IPS-20b (cell line): ENCODE measurements around the gene BCL2.
"Not testable (repeated sequence)": the region's sequence is repeated elsewhere in the genome, so short reads cannot be mapped to it uniquely, and the experiment has no call there.

Source experiments
- H3K27ac ChIP-seq: one replicate; pipeline ENCODE4 v1.5.1; 2013; ENCODE audit warnings: low read length
- H3K27me3 ChIP-seq: 2 replicates; pipeline ENCODE4 v1.6.1; 2013; ENCODE audit warnings: mild to moderate bottlenecking, low read length, inconsistent platforms; ENCODE audit not compliant: insufficient read depth
- H3K36me3 ChIP-seq: 2 replicates; pipeline ENCODE4 v1.6.1; 2013; ENCODE audit warnings: low read depth, mild to moderate bottlenecking, inconsistent platforms, low read length, moderate library complexity; ENCODE audit not compliant: insufficient read depth
- H3K4me1 ChIP-seq: 2 replicates; pipeline ENCODE4 v1.6.1; 2013; ENCODE audit warnings: mild to moderate bottlenecking, control low read depth, inconsistent platforms, low read length, moderate library complexity; ENCODE audit not compliant: insufficient read depth
- H3K4me3 ChIP-seq: 2 replicates; pipeline ENCODE4 v1.5.1; 2013; ENCODE audit warnings: mild to moderate bottlenecking, low read length, inconsistent platforms
- H3K9ac ChIP-seq: 2 replicates; pipeline ENCODE4 v1.6.1; 2013; ENCODE audit warnings: low read depth, mild to moderate bottlenecking, inconsistent platforms, low read length, moderate library complexity
- H3K9me3 ChIP-seq: 2 replicates; pipeline ENCODE4 v1.6.1; 2013; ENCODE audit warnings: mild to moderate bottlenecking, low read depth, low read length, inconsistent platforms; ENCODE audit not compliant: insufficient read depth

The BCL2 gene

GRCh38 chr18:63197246-63197869 is 122.2 kb downstream of the BCL2 start:
- no peak overlapping the region for H3K4me3 ChIP-seq
- no peaks in the 10 kb centered on the region for H3K9me3 ChIP-seq
- H3K27me3 ChIP-seq = no peaks in the 10 kb centered on the region
- H3K4me1 ChIP-seq = no peaks in the 10 kb centered on the region
- no peak overlapping the region for H3K27ac ChIP-seq
- H3K9ac ChIP-seq = no peak overlapping the region
- H3K36me3 ChIP-seq = no peaks in the 10 kb centered on the region

- H3K9me3 ChIP-seq = no peaks in the 10 kb centered on the region
- no peaks in the 10 kb centered on the region for H3K27me3 ChIP-seq
- H3K4me1 ChIP-seq = no peaks in the 10 kb centered on the region
- no peak overlapping the region for H3K9ac ChIP-seq
- H3K4me3 ChIP-seq = no peak overlapping the region
- no peak overlapping the region for H3K27ac ChIP-seq
- H3K36me3 ChIP-seq = no peaks in the 10 kb centered on the region
Observed at GRCh38 chr18:63195326-63196159, 124.0 kb downstream of the BCL2 start.

GRCh38 chr18:63192885-63193349 is 126.7 kb downstream of the BCL2 start:
- no peaks in the 10 kb centered on the region for H3K36me3 ChIP-seq
- H3K9ac ChIP-seq = no peak overlapping the region
- H3K4me1 ChIP-seq = no peaks in the 10 kb centered on the region
- no peak overlapping the region for H3K27ac ChIP-seq
- H3K4me3 ChIP-seq = no peak overlapping the region
- H3K9me3 ChIP-seq = no peaks in the 10 kb centered on the region
- H3K27me3 ChIP-seq = no peaks in the 10 kb centered on the region

- H3K27ac ChIP-seq = no peak overlapping the region
- no peaks in the 10 kb centered on the region for H3K9me3 ChIP-seq
- no peak overlapping the region for H3K4me3 ChIP-seq
- H3K36me3 ChIP-seq = no peaks in the 10 kb centered on the region
- H3K27me3 ChIP-seq = no peaks in the 10 kb centered on the region
- H3K4me1 ChIP-seq = no peaks in the 10 kb centered on the region
- H3K9ac ChIP-seq = no peak overlapping the region
Observed at GRCh38 chr18:63192126-63192884, 127.3 kb downstream of the BCL2 start.

- Histone ChIP-seq H3K9me3 (no peaks in the 10 kb centered on the region), H3K27me3 (no peaks in the 10 kb centered on the region), H3K4me3 (no peak overlapping the region), H3K27ac (no peak overlapping the region), H3K4me1 (no peaks in the 10 kb centered on the region), H3K36me3 (no peaks in the 10 kb centered on the region), H3K9ac (no peak overlapping the region)
Observed at GRCh38 chr18:63191413-63191812, 128.2 kb downstream of the BCL2 start.

GRCh38 chr18:63190838-63191237 is 128.7 kb downstream of the BCL2 start:
- H3K9me3 ChIP-seq, H3K9ac ChIP-seq, H3K27ac ChIP-seq, H3K4me1 ChIP-seq, H3K36me3 ChIP-seq, H3K27me3 ChIP-seq, H3K4me3 ChIP-seq: not testable (repeated sequence)

GRCh38 chr18:63189817-63190216 is 129.8 kb downstream of the BCL2 start:
- Histone ChIP-seq H3K4me1 (no peaks in the 10 kb centered on the region), H3K27ac (no peak overlapping the region), H3K4me3 (no peak overlapping the region), H3K27me3 (no peaks in the 10 kb centered on the region), H3K9me3 (no peaks in the 10 kb centered on the region), H3K36me3 (no peaks in the 10 kb centered on the region), H3K9ac (no peak overlapping the region)

GRCh38 chr18:63189041-63189440 is 130.5 kb downstream of the BCL2 start:
- H3K4me3 ChIP-seq = no peak overlapping the region
- H3K27me3 ChIP-seq = no peaks in the 10 kb centered on the region
- H3K9ac ChIP-seq = no peak overlapping the region
- no peak overlapping the region for H3K27ac ChIP-seq
- H3K9me3 ChIP-seq = no peaks in the 10 kb centered on the region
- H3K4me1 ChIP-seq = no peaks in the 10 kb centered on the region
- H3K36me3 ChIP-seq = no peaks in the 10 kb centered on the region

GRCh38 chr18:63187791-63188460 is 131.6 kb downstream of the BCL2 start:
- no peaks in the 10 kb centered on the region for H3K4me1 ChIP-seq
- no peaks in the 10 kb centered on the region for H3K9me3 ChIP-seq
- no peaks in the 10 kb centered on the region for H3K36me3 ChIP-seq
- no peaks in the 10 kb centered on the region for H3K27me3 ChIP-seq
- no peak overlapping the region for H3K27ac ChIP-seq
- H3K9ac ChIP-seq = no peak overlapping the region
- no peak overlapping the region for H3K4me3 ChIP-seq

GRCh38 chr18:63187223-63187574 is 132.4 kb downstream of the BCL2 start:
- H3K9me3 ChIP-seq = no peaks in the 10 kb centered on the region
- no peak overlapping the region for H3K27ac ChIP-seq
- H3K36me3 ChIP-seq = no peaks in the 10 kb centered on the region
- no peaks in the 10 kb centered on the region for H3K4me1 ChIP-seq
- H3K4me3 ChIP-seq = no peak overlapping the region
- H3K27me3 ChIP-seq = no peaks in the 10 kb centered on the region
- H3K9ac ChIP-seq = no peak overlapping the region

GRCh38 chr18:63186520-63187222 is 132.9 kb downstream of the BCL2 start:
- Histone ChIP-seq H3K9me3 (no peaks in the 10 kb centered on the region), H3K36me3 (no peaks in the 10 kb centered on the region), H3K4me3 (no peak overlapping the region), H3K4me1 (no peaks in the 10 kb centered on the region), H3K27me3 (no peaks in the 10 kb centered on the region), H3K9ac (no peak overlapping the region), H3K27ac (no peak overlapping the region)
